HEK293T (cell line): ENCODE results near the gene LY6G5B.

Experiments
- CTCF ChIA-PET: fragments of 350-600 bp; formaldehyde crosslinking; extraction: SDS; loops from one replicate; lab custom pipeline; 2021; ENCODE audit warnings: antibody characterized with exemption, inconsistent platforms; lab: Yijun Ruan, JAX
- POLR2A ChIA-PET: fragments of 350-600 bp; formaldehyde crosslinking; extraction: SDS; loops from one replicate; lab custom pipeline; 2020; ENCODE audit warnings: antibody characterized with exemption, inconsistent platforms; lab: Yijun Ruan, JAX
- DNase-seq: peaks from one replicate; pipeline ENCODE4 v3.0.0; 2012; ENCODE audit warnings: mixed read lengths; ENCODE audit errors: extremely low spot score
- ARNT ChIP-seq: fragments of 450-650 bp; IDR thresholded peaks from 2 replicates; pipeline ENCODE4 v1.6.1; 2017; ENCODE audit warnings: mild to moderate bottlenecking
- BHLHE40 ChIP-seq: fragments of 450-650 bp; IDR thresholded peaks from 2 replicates; pipeline ENCODE4 v1.6.1; 2016; ENCODE audit warnings: mild to moderate bottlenecking, moderate library complexity, borderline replicate concordance
- CTBP1 ChIP-seq: fragments of 450-650 bp; IDR thresholded peaks from 2 replicates; pipeline ENCODE4 v1.6.1; 2016; ENCODE audit warnings: borderline replicate concordance
- ELF4 ChIP-seq: fragments of 450-650 bp; IDR thresholded peaks from 2 replicates; pipeline ENCODE4 v1.6.1; 2017; ENCODE audit warnings: antibody characterized with exemption
- FOXA1 ChIP-seq: fragments of 450-650 bp; IDR thresholded peaks from 2 replicates; pipeline ENCODE4 v1.6.1; 2016; ENCODE audit warnings: mild to moderate bottlenecking
- FOXK2 ChIP-seq: fragments of 450-650 bp; IDR thresholded peaks from 2 replicates; pipeline ENCODE4 v1.6.1; 2016; ENCODE audit warnings: mild to moderate bottlenecking
- FOXM1 ChIP-seq: fragments of 450-650 bp; IDR thresholded peaks from 2 replicates; pipeline ENCODE4 v1.6.1; 2017; ENCODE audit warnings: mild to moderate bottlenecking, borderline replicate concordance
- HDGF ChIP-seq: fragments of 450-650 bp; IDR thresholded peaks from 2 replicates; pipeline ENCODE4 v1.6.1; 2017; ENCODE audit warnings: antibody characterized with exemption, borderline replicate concordance
- L3MBTL2 ChIP-seq: fragments of 450-650 bp; conservative IDR thresholded peaks from 2 replicates; pipeline ENCODE4 v1.6.1; 2016; ENCODE audit warnings: mild to moderate bottlenecking
- LEF1 ChIP-seq: fragments of 450-650 bp; IDR thresholded peaks from 2 replicates; pipeline ENCODE4 v1.6.1; 2017; ENCODE audit warnings: mild to moderate bottlenecking, borderline replicate concordance
- NFRKB ChIP-seq: fragments of 450-650 bp; IDR thresholded peaks from 2 replicates; pipeline ENCODE4 v1.6.1; 2016; ENCODE audit warnings: mild to moderate bottlenecking, moderate library complexity
- SP1 ChIP-seq: fragments of 450-650 bp; IDR thresholded peaks from 2 replicates; pipeline ENCODE4 v1.6.1; 2017
- SUZ12 ChIP-seq: fragments of 450-650 bp; IDR thresholded peaks from 2 replicates; pipeline ENCODE4 v1.6.1; 2016; ENCODE audit warnings: mild to moderate bottlenecking
- TARDBP ChIP-seq: fragments of 450-650 bp; IDR thresholded peaks from 2 replicates; pipeline ENCODE4 v1.6.1; 2016
- ZNF384 ChIP-seq: fragments of 450-650 bp; IDR thresholded peaks from 2 replicates; pipeline ENCODE4 v1.6.1; 2016
- TF ChIP-seq, protein P1 (sequence below): fragments of 450-650 bp; IDR thresholded peaks from 2 replicates; pipeline ENCODE4 v1.6.1; 2016

LY6G5B gene

GRCh38 chr6:31701666-31702404, 32.1 kb downstream of the LY6G5B start:
- ChIA-PET CTCF (no interaction called here), POLR2A (interaction anchor here (0.5 to 2.9 kb wide), 10 partner anchors 9 to 268 kb away, joined by 3 to 43 read pairs (median 6); partner anchors contain the start of genes C6orf47, CLIC1, DDAH2 and LSM2)
- no peak for TF ChIP-seq HDGF
- TF ChIP-seq SUZ12, result no peak
- no peak for TF ChIP-seq ARNT
- TF ChIP-seq TARDBP, result no peak
- no peak for TF ChIP-seq FOXA1
- no peak for TF ChIP-seq FOXM1
- TF ChIP-seq ELF4, result no peak
- TF ChIP-seq CTBP1, result no peak
- no peak for TF ChIP-seq NFRKB
- TF ChIP-seq LEF1, result no peak
- DNase-seq, result no peak

DNA sequence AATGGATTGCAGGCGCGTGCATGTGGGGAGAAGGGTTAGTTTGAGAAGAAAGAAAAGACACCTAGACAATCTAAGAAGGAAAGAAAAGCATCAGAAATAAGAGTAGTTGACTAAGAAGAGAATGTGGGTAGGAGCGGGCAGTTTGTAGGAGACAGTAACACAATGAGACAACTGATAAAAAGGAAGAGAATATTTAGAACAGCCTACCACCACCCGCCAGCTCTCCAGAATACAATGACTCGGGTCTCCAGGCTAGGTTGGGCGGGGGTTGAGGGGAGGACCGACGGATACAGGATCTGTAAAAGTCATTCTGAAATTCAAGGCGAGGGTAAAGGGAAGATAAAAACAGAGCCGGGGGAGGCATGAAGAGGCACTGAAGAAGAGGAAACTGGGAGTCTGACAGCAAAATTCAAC, 32.6 kb downstream of the LY6G5B start:
- TF ChIP-seq SP1, result no peak
- no peak for TF ChIP-seq FOXK2
- no peak for TF ChIP-seq BHLHE40
- no peak for TF ChIP-seq SUZ12
- TF ChIP-seq TARDBP, result no peak
- no peak for TF ChIP-seq L3MBTL2
- TF ChIP-seq ARNT, result no peak
- no peak for TF ChIP-seq FOXA1
- TF ChIP-seq HDGF, result no peak
- TF ChIP-seq NFRKB, result no peak
- TF ChIP-seq ZNF384, result no peak
- no peak for TF ChIP-seq ELF4
- TF ChIP-seq CTBP1, result no peak
- TF ChIP-seq LEF1, result no peak
- TF ChIP-seq, protein P1, sequence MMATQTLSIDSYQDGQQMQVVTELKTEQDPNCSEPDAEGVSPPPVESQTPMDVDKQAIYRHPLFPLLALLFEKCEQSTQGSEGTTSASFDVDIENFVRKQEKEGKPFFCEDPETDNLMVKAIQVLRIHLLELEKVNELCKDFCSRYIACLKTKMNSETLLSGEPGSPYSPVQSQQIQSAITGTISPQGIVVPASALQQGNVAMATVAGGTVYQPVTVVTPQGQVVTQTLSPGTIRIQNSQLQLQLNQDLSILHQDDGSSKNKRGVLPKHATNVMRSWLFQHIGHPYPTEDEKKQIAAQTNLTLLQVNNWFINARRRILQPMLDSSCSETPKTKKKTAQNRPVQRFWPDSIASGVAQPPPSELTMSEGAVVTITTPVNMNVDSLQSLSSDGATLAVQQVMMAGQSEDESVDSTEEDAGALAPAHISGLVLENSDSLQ, result no peak
- DNase-seq, result no peak
- CTCF ChIA-PET, result interaction anchor here (1.4 kb wide), 1 partner anchor 67 kb away, joined by 5 read pairs; no protein-coding TSS in a partner anchor
- POLR2A ChIA-PET, result interaction anchor here (0.7 to 2.9 kb wide), 13 partner anchors 10 to 268 kb away, joined by 3 to 43 read pairs (median 6); partner anchors contain the start of genes C6orf47, CLIC1, DDAH2 and HSPA1B

GRCh38 chr6:31702819-31703716, 33.3 kb downstream of the LY6G5B start, which contains the start of gene ABHD16A:
TSS of gene ABHD16A (minus strand) at chr6:31703324. CDS start at chr6:31703281, 43 bp downstream.
- peak; percentile 99 for DNase-seq
- POLR2A ChIA-PET, result interaction anchor here (0.6 to 2.9 kb wide), 27 partner anchors 10 to 267 kb away, joined by 3 to 43 read pairs (median 4); partner anchors contain the start of genes BAG6, C6orf47, CLIC1 and CSNK2B
- CTCF ChIA-PET, result interaction anchor here (0.6 to 1.4 kb wide), 5 partner anchors 36 to 127 kb away, joined by 3 to 5 read pairs (median 3); partner anchors contain the start of genes MSH5 and VARS1
- TF ChIP-seq, protein P1, result peak; percentile 34; the same call in 1 of the 2 replicates
- no peak for TF ChIP-seq FOXA1
- TF ChIP-seq TARDBP, result no peak
- no peak for TF ChIP-seq FOXM1
- TF ChIP-seq ARNT, result no peak; the same call in 1 of the 2 replicates
- no peak for TF ChIP-seq SP1
- no peak for TF ChIP-seq SUZ12
- peak; percentile 43 for TF ChIP-seq L3MBTL2
- no peak for TF ChIP-seq NFRKB
- TF ChIP-seq BHLHE40, result peak; percentile 54; the same call in 1 of the 2 replicates
- TF ChIP-seq ELF4, result peak; percentile 32; the same call in 1 of the 2 replicates
- no peak for TF ChIP-seq LEF1
- TF ChIP-seq FOXK2, result no peak
- no peak for TF ChIP-seq ZNF384
- no peak for TF ChIP-seq CTBP1
- TF ChIP-seq HDGF, result no peak

DNA sequence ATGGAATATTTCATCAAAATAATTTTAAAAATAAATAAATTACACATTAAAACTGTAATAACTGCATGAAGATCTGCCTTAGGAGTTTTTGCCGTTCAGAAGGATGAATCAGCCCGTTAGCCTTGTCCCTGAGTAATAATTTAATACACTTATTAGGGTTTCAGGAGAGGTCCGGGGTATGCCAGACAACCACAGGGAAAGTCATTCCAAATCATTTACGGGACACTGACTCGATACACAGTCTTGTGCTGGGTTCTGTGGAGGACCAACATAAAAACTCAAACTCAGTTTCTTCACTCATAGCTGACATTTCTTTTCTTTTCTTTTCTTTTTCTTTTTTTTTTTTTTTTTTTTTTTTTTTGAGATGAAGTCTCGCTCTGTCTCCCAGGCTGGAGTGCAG, 36.2 kb downstream of the LY6G5B start:
- POLR2A ChIA-PET, result interaction anchor here (0.9 kb wide), 2 partner anchors 9 to 29 kb away, joined by 3 read pairs; partner anchors contain the start of gene LY6G6D
- TF ChIP-seq LEF1 (no peak), NFRKB (no peak), TARDBP (no peak), FOXM1 (no peak), SUZ12 (no peak), BHLHE40 (no peak), FOXA1 (no peak), ELF4 (no peak), CTBP1 (no peak), FOXK2 (no peak), ZNF384 (no peak), HDGF (no peak), ARNT (no peak)
- TF ChIP-seq, protein P1, result no peak
- CTCF ChIA-PET, result no interaction called here
- DNase-seq, result no peak
